Hematopoietic multipotent progenitor cell treated with erythropoietin and hydrocortisone succinate and interleukin-3 and kit ligand, for 6 days (in vitro differentiated cells): ENCODE data around the gene AK2.
A peak's percentile ranks its signal among the peaks of the same experiment; 100 is the strongest.
"Not testable (repeated sequence)": the region's sequence is repeated elsewhere in the genome, so short reads cannot be mapped to it uniquely, and the experiment has no call there.

Experiments used
- DNase-seq: peaks from one replicate; pipeline ENCODE4 v3.0.0-alpha.2; 2015

Gene AK2

GRCh38 chr1:33050221-33051076, 13.8 kb upstream of the AK2 start:
- no peak for DNase-seq

DNA sequence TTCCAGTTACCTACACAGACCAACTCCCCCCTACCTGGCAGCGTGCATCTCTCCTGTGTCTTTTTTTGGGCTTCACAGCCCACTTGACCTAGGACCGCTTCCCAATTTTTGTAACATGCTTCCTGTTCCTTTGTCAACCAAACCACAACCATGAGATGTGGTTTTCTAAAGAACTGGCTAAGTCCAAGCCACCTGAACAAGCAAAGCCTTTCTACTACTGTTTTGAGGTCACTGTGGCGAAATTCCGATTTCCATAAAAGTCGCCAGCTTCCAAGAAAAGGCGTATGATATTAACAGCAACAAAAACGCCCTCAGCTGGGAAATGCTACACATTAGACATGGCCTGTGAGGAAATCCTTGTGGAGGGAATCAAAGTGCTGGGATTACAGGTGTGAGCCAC, 12.7 kb upstream of the AK2 start:
- DNase-seq: no peak

- DNase-seq: no peak
Measured at GRCh38 chr1:33048426-33048825, 11.7 kb upstream of the AK2 start.

DNA sequence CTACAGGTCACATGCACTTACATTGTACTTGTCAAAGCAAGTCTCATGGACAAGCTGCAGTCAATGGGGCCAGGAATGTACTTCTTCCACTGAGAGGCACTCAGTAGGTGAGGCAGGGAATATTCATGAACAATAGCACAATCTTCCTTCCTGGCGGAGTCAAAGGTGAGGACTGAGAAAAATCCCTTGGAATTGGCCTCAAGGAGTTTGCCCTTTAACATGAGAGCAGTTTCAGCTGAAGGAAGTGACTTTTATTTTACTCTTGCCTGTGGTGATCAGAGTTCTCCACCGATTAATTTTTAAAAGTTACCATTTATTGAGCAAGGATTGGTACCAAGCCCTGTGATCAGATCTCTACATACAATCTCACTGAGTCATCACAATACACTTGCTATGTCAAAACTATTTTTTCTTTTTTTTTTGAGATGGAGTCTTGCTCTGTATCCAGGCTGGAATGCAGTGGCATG, 11.2 kb upstream of the AK2 start:
- no peak for DNase-seq

DNA sequence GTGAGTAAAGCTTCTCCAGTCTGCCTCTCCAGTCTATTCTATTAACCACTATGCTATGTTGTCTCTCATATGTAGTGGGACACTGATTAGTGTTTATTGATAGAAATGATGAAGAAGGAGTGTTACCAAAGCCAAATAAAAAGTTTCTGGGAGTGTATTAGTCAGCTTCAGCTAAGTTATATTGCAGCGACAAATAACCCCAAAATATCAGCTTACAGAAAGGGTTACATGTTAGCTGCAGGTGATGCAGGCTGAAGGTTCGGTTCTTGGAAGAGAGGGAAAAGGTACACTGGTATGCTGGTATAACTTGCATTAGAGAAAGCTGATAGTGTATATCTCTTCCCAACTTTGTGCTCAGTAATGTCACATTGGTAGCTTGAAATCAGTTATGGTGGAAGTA, 10.6 kb upstream of the AK2 start:
- DNase-seq: no peak

GRCh38 chr1:33046234-33046633, 9.6 kb upstream of the AK2 start:
- DNase-seq: not testable (repeated sequence)

DNA sequence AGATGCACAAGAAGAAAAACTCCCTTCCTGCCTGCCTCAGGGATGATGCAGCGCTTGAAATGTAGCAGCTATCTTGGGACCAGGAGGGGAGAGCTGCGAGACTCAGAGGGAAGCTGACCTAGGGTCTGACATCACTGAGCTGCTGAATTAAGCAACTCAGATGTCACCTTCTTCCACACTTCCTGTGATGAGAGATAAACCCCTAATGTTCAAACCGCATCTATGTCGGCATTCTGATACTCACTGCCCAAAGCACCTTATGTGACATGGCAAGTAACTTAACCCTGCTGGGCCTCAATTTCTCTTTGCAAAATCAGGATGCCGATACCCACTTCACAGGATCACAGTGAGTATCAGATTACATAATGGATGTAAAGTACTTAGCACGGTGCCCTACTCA, 9.1 kb upstream of the AK2 start:
- DNase-seq: peak; percentile 74

DNA sequence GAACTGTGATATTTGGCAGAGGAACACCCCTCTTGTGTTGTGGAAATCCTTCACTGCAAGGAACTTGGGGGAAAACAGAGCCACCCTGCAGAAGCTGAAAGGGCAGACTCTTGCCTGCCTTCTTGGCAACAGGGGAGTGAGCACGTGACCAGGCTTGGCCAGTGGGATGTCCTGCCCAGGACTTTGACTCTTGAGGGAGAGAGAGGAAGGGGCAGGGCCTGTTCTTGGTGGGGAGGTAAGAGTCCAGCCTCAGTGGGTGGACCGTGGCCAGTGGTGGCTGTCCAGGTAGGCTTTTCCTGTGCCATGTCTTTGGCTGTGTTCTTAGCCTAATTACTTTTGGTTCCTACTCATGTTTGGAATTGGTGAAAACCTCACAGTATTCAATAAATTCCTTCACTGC, 8.6 kb upstream of the AK2 start:
- DNase-seq: no peak

GRCh38 chr1:33043267-33044092, 6.8 kb upstream of the AK2 start:
- no peak for DNase-seq

DNA sequence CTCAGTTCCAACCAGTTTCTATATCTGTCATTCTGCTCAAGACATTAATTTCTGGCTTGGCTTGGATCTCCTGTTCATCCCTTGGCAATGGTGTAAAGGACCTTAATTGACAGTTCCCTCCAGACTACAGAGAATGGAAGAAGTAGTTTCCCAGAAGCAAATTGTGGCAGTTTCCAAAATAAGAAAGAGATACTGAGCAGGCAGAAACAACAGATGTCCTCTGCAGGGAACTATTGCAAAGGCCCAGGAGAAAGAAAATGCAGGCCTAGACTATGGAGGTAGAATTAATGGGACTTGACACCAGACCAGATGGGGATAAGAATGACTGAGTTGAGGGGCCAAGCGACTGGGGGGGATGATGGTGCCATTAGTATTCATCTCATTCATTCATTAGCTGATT, 6.1 kb upstream of the AK2 start:
- DNase-seq: no peak

DNA sequence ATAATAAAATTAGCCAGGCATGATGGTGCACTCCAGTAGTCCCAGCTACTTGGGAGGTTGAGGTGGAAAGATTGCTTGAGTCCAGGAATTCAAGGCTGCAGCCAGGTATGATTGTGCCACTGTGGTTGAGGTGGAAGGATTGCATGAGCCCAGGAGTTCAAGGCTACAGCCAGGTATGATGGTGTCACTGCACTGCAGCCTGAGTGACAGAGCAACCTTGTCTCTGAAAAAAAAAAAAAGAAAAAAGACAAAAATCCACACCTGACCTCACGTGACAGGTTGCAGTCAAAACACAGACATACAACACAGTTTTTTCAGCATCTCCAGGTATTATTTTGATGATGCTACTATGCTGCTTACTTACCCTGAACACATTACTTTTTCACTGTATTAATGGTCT, 4.3 kb upstream of the AK2 start:
- DNase-seq: no peak

- peak; percentile 64 for DNase-seq
Measured at GRCh38 chr1:33039840-33040239, 3.2 kb upstream of the AK2 start.

DNA sequence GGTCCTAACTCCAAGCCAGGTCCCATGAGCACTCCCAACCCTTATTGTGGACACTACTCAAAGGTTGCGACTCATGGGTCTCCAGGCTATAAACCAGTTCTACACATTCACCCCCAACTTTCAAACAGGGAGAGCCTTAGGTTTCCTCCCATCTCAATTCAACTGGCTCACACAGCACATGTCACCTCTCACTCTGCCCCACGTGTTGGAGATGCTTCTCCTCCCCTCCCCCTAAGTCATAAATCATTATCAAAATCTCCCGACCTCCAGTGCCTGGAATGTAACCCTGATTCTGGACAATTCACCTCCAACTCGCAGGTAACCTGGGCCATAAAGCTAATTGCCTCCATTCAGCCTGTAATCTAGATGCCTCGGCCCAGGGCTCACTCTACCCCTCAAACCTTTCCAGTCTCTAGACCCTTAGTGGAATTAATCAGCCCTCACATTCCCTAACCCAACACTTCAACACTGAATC, 595 bp downstream of the AK2 start:
- DNase-seq: peak; percentile 73

DNA sequence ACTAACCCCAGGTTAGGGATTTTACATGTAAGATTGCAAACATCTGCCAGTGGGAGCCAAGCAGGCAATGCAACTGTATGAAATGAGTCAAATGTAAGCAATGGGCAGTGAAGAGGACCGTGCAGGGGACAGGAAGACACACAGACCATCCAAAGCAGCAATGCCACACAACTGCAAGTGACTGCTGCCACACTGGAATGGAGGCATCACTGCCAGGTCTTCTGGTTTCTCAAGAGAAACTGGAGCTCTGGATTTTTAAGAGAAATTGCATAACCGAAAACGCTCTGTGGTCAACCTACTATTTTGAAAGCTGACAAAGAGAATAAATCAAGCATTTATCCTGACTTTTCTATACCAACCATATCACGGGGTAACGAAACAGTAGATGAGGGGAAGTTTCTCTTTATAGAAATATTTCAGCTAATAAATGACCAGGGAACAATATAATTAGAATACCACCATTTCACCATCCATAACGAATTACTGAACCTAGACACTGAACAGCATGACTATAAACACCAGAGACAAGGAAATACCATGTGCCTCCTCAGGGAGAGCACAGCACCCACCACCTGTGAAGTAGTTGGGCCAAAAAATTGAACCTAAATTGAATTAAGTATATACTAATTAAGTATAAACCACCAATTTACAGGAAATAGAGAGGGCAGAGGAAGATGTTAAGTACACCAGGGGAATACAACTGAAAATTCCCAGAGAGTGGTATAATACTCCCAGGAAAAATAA, 4.4 kb downstream of the AK2 start:
- peak; percentile 51 for DNase-seq

GRCh38 chr1:33031506-33031905, 5.2 kb downstream of the AK2 start:
- peak; percentile 39 for DNase-seq

GRCh38 chr1:33030575-33030974, 6.1 kb downstream of the AK2 start:
- peak; percentile 76 for DNase-seq

DNA sequence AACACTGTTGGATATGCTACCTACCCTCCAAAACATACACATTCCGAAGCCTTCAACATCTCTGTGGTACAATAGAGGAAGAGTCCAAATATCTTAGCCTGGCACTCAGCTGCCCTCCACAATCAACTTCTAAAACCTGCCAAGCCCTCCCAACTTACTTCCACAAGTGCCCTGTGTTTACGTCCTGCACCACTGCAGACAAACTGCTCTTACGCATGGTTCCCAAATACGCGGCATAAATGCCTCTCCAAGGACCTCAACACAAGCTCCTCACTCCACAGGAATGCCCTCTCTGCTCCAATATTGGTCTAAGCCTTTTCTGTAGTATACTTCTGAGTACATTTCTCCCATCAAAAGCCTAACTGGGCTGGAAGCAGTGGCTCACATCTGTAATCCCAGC, 6.8 kb downstream of the AK2 start:
- DNase-seq: no peak

DNA sequence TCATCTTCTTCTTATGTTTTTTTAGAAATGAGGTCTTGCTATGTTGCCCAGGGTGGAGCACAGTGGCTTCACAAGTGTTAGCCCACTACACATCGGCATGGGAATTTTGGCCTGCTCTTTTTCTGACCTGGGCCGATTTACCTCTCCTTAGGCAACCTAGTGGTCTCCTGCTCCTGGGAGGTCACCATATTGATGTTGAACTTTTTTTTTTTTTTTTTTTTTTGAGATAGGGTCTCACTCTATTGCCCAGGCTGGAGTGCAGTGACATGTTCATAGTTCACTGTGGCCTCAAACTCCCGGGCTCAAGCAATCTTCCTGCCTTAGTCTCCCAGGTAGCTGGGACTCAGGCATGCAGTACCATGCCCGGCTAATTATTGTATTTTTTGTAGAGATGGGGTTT, 7.5 kb downstream of the AK2 start:
- no peak for DNase-seq

DNA sequence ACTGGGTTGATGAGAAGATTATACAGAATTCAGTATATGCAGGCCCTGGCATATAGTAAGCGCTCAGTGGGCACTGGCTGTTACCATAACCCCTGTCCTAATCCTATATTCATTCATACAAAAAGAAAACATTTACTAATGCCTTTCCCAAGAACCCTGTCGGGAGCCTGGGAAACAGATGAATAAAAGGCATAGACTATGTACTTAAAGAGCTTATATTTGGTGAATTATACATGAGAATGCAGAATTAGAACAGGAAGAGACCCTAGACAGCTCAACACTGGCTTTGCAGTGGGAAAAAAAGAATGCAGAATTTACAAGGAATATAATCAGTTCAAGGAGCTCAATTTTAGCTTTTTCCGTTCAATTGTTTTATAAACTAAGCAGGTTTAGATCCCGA, 10.9 kb downstream of the AK2 start:
- no peak for DNase-seq

DNA sequence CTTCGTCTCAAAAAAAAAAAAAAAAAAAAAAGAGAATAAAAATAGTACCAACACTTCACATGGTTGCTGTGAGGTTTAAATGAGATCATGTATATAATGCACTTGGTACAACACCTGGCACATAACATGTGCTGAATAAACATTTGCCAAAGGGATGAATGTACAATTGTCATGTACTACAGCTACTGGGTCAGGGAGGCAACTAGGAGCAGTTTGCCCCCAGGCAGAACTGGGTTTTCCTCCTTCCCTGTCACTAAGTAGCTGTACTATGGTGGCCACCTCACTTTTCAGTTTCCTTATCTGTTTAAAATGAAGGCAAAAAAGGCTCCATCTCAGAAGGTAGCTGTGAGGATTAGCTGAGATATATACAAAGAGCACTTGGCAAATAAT, 11.5 kb downstream of the AK2 start:
- DNase-seq: no peak

DNA sequence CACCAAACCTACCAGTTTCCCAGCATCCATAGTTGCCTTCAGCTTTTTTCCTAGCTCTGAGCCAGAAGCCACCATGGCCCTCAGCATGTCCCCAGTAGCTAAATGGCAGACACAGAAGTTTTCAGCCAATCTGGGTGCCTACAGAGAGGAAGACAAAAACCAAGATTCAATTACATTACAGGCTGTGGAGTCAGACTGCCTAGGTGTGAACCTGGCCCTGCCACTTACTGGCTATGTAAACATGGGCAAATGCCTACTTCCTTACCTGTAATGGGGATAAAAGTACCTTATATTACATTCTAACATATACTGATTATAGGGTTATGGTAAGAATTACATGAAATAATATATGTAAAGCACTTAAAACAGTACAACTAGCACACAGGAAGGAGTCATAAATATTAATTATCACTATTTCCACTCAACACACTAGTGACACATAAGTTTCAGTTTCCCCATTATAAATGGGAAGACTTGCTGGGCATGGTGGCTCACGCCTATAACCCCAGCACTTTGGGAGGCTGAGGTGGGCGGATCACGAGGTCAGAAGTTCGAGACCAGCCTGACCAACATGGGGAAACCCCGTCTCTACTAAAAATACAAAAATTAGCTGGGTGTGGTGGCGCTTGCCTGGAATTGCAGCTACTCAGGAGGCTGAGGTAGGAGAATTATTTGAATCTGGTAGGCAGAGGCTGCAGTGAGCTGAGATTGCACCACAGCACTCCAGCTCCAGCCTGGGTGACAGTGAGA, 12.1 kb downstream of the AK2 start:
- DNase-seq: not testable (repeated sequence)

DNA sequence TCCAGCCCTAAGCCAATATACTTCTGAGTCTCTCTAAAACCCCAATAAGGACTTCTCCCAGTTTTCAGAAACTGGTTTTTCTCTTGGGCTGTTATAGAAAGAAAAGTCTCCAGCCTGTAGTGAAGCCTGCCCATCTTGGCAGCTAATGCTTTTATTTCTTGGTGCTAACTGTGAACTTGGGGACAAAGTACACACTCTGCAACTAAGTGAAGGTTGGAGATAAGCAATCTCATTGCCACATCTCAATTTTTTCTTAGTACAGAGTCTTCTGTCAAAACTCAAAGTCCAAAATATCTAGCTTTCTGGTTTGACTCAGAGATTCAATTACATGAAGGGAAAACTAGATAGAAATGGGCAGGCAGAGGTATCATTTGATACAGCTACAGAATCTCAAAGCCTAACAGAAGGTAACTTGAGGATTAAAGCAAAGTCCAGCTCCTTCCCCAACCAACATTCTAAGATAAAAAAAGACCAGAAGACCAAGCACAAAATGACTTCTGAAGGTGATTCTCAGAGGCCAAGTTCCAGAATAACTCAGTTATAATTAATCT, 14.0 kb downstream of the AK2 start:
- peak; percentile 66 for DNase-seq
